HCT116 (cell line): ENCODE results near the gene MORN1. TPM values are rescaled to one million over a fixed set of nuclear protein-coding genes. Genes with fewer than 3 reads are reported as not detected.

Source experiments
- ATAC-seq: fragments of 200-7000 bp; cut with Tn5 transposase; 2 replicates; pipeline ENCODE4 v1.9.1; 2020; ENCODE audit warnings: mild to moderate bottlenecking, moderate library complexity
- BruUV-seq: library from RNA; stranded (reverse); fragments of 400-500 nt; replicated peaks from 2 replicates; lab custom pipeline; 2021; lab: Mats Ljungman, UMichigan
- CTCF ChIA-PET: fragments of 300-600 bp; sonication (Branson Sonifier 250); formaldehyde crosslinking; loops from one replicate; lab custom pipeline; 2021; ENCODE audit warnings: antibody characterized with exemption; lab: Charles Lee
- POLR2A ChIA-PET: fragments of 300-600, 350-600 bp; sonication (Branson Sonifier 250); formaldehyde crosslinking; loops from one replicate; lab custom pipeline; 2021; ENCODE audit warnings: antibody characterized with exemption; lab: Charles Lee
- RAD21 ChIA-PET, 2 experiments: fragments of 300-600 bp; sonication (Branson Sonifier 250); formaldehyde crosslinking; loops; one replicate each; lab custom pipeline; 2023; ENCODE audit warnings: low total read pairs in 2 of 2; ENCODE audit not compliant: uncharacterized antibody in 2 of 2, unreplicated experiment in 2 of 2, low non-redundant PET in 1 of 2; lab: Charles Lee
- DNase-seq: peaks from one replicate; pipeline ENCODE4 v3.0.0-alpha.2; 2010; ENCODE audit warnings: low read depth, low spot score
- H2AFZ ChIP-seq: fragments of 200-600 bp; shearing (Covaris generic), sonication (generic); 2 replicates; pipeline ENCODE4 v1.6.1; 2017; ENCODE audit warnings: low read depth, mixed run types, mixed read lengths, antibody characterized with exemption, low read length; ENCODE audit not compliant: poor library complexity, severe bottlenecking
- H3K27ac ChIP-seq: 2 replicates; pipeline ENCODE4 v1.5.1; 2012; ENCODE audit warnings: low read depth, low read length
- H3K27me3 ChIP-seq: fragments of 200-600 bp; sonication (generic); 2 replicates; pipeline ENCODE4 v1.6.1; 2016; ENCODE audit warnings: mixed run types, low read length, mixed read lengths; ENCODE audit not compliant: insufficient read depth
- H3K36me3 ChIP-seq, 2 experiments: fragments of 200-500 bp in 1 of 2; fragments of 200-600 bp in 1 of 2; sonication (Bioruptor generic) in 1 of 2; sonication (generic) in 1 of 2; 2 replicates each; pipeline versions ENCODE4 v1.5.1 to v1.6.1; 2014 to 2016; ENCODE audit warnings: low read length in 2 of 2, inconsistent platforms in 1 of 2, mixed read lengths in 1 of 2, mixed run types in 1 of 2; ENCODE audit not compliant: insufficient read depth in 2 of 2, control insufficient read depth in 1 of 2
- H3K4me1 ChIP-seq, 2 experiments: fragments of 200-600 bp in 1 of 2; sonication (generic) in 1 of 2; 2 replicates each; pipeline versions ENCODE4 v1.5.1 to v1.6.1; 2012 to 2017; ENCODE audit warnings: low read length in 2 of 2, inconsistent platforms in 1 of 2, mild to moderate bottlenecking in 1 of 2, mixed read lengths in 1 of 2, mixed run types in 1 of 2, moderate library complexity in 1 of 2; ENCODE audit not compliant: insufficient read depth in 2 of 2, control insufficient read depth in 1 of 2
- H3K4me2 ChIP-seq: fragments of 200-600 bp; sonication (generic); 2 replicates; pipeline ENCODE4 v1.6.1; 2017; ENCODE audit warnings: mixed run types, low read length, mixed read lengths
- H3K4me3 ChIP-seq, 2 experiments: fragments of 200-600 bp in 1 of 2; sonication (generic) in 1 of 2; replicated peaks in 1 of 2; 2 replicates each; pipeline ENCODE4 v1.5.1; 2011 to 2016; ENCODE audit warnings: low read length in 2 of 2, control low read depth in 1 of 2, low read depth in 1 of 2, mild to moderate bottlenecking in 1 of 2, mixed read lengths in 1 of 2, mixed run types in 1 of 2
- H3K79me2 ChIP-seq: fragments of 200-600 bp; sonication (generic); 2 replicates; pipeline ENCODE4 v1.6.1; 2017; ENCODE audit warnings: mild to moderate bottlenecking, mixed run types, low read length, moderate library complexity, mixed read lengths; ENCODE audit not compliant: insufficient read depth
- H3K9ac ChIP-seq: fragments of 200-600 bp; sonication (generic); 2 replicates; pipeline ENCODE4 v1.6.1; 2016; ENCODE audit warnings: low read length, mixed read lengths
- H3K9me2 ChIP-seq: fragments of 200-600 bp; sonication (generic), shearing (Covaris generic); 2 replicates; pipeline ENCODE4 v1.6.1; 2017; ENCODE audit warnings: mixed run types, mild to moderate bottlenecking, moderate library complexity; ENCODE audit not compliant: insufficient read depth
- H3K9me3 ChIP-seq, 2 experiments: fragments of 200-500 bp in 1 of 2; fragments of 200-600 bp in 1 of 2; sonication (Bioruptor generic) in 1 of 2; sonication (generic) in 1 of 2; 2 replicates each; pipeline ENCODE4 v1.6.1; 2014 to 2017; ENCODE audit warnings: low read length in 2 of 2, mixed read lengths in 2 of 2, inconsistent platforms in 1 of 2, low read depth in 1 of 2, mild to moderate bottlenecking in 1 of 2, mixed run types in 1 of 2, moderate library complexity in 1 of 2; ENCODE audit not compliant: control insufficient read depth in 1 of 2, insufficient read depth in 1 of 2
- H4K20me1 ChIP-seq: fragments of 200-600 bp; sonication (generic), shearing (Covaris generic); 2 replicates; pipeline ENCODE4 v1.6.1; 2017; ENCODE audit warnings: mixed run types, mild to moderate bottlenecking, moderate library complexity; ENCODE audit not compliant: insufficient read depth
- ATF3 ChIP-seq: IDR thresholded peaks from 2 replicates; pipeline ENCODE4 v1.6.1; 2012
- CEBPB ChIP-seq: IDR thresholded peaks from 2 replicates; pipeline ENCODE4 v1.6.1; 2012; ENCODE audit warnings: low read depth
- CTCF ChIP-seq, 3 experiments: fragments of 200-600 bp in 1 of 3; sonication (generic) in 1 of 3; IDR thresholded peaks in 2 of 3; conservative IDR thresholded peaks in 1 of 3; 2 replicates each; pipeline ENCODE4 v1.5.1; 2012 to 2017; ENCODE audit warnings: low read depth in 2 of 3, low read length in 2 of 3, antibody characterized with exemption in 1 of 3, borderline replicate concordance in 1 of 3, control low read depth in 1 of 3, mild to moderate bottlenecking in 1 of 3, mixed read lengths in 1 of 3, mixed run types in 1 of 3, moderate library complexity in 1 of 3; ENCODE audit not compliant: insufficient read depth in 1 of 3
- EGR1 ChIP-seq: IDR thresholded peaks from 2 replicates; pipeline ENCODE4 v1.6.1; 2012; ENCODE audit warnings: low read depth
- EZH2 ChIP-seq: fragments of 200-600 bp; sonication (generic); IDR thresholded peaks from 2 replicates; pipeline ENCODE4 v1.6.1; 2017; ENCODE audit warnings: antibody characterized with exemption, mixed run types
- EZH2phosphoT487 ChIP-seq: fragments of 200-600 bp; IDR thresholded peaks from 2 replicates; pipeline ENCODE4 v1.6.1; 2018; ENCODE audit warnings: antibody characterized with exemption, borderline replicate concordance
- JUND ChIP-seq: IDR thresholded peaks from 2 replicates; pipeline ENCODE4 v1.6.1; 2012
- MAX ChIP-seq: IDR thresholded peaks from 2 replicates; pipeline ENCODE4 v1.6.1; 2012
- SP1 ChIP-seq: IDR thresholded peaks from 2 replicates; pipeline ENCODE4 v1.6.1; 2012; ENCODE audit warnings: low read depth
- SRF ChIP-seq: IDR thresholded peaks from 2 replicates; pipeline ENCODE4 v1.6.1; 2012; ENCODE audit warnings: low read depth
- TCF7L2 ChIP-seq: IDR thresholded peaks from 2 replicates; pipeline ENCODE4 v1.7.0; 2011; ENCODE audit warnings: borderline replicate concordance, inconsistent platforms; ENCODE audit not compliant: insufficient read depth, insufficient read length; ENCODE audit errors: extremely low read depth
- YY1 ChIP-seq: IDR thresholded peaks from 2 replicates; pipeline ENCODE4 v1.6.1; 2011; ENCODE audit warnings: low read length, low read depth, moderate library complexity, mild to moderate bottlenecking; ENCODE audit not compliant: insufficient replicate concordance; ENCODE audit errors: extremely low read depth
- ZFX ChIP-seq: fragments of 450-650 bp; IDR thresholded peaks from 2 replicates; pipeline ENCODE4 v1.6.1; 2017
- ZNF274 ChIP-seq: fragments of 200-500 bp; sonication (Bioruptor generic); IDR thresholded peaks from 2 replicates; pipeline ENCODE4 v1.6.1; 2014; ENCODE audit warnings: mild to moderate bottlenecking, low read depth, low read length, inconsistent platforms
- intact Hi-C: fragments of 100-400 bp; cut with micrococcal nuclease; formaldehyde crosslinking; loops from 2 replicates; pipeline ENCODE4 v1.10.0; 2022
- total RNA-seq: library from RNA; stranded (reverse); gene quantifications from one replicate; pipeline ENCODE4 v1.2.1, GENCODE V29; 2021; ENCODE audit not compliant: unreplicated experiment

MORN1 gene
- total RNA-seq, 1 experiment from 2014 or later: 21.4 TPM

GRCh38 chr1:2320760-2321667, 70.3 kb downstream of the MORN1 start:
- Histone ChIP-seq H2AFZ (no peak overlapping the region), H3K27ac (no peak overlapping the region), H3K79me2 (no peaks in the 10 kb centered on the region), H3K9ac (no peak overlapping the region), H3K9me2 (no peaks in the 10 kb centered on the region), H3K36me3 (no peaks in the 10 kb centered on the region), H3K9me3 (no peaks in the 10 kb centered on the region), H4K20me1 (no peaks in the 10 kb centered on the region), H3K4me2 (no peak overlapping the region), H3K27me3 (peaks cover 3% of the 10 kb centered on the region; the same call in 1 of the 2 replicates)
- intact Hi-C loops: no loop called here
- ChIA-PET CTCF (no interaction called here), POLR2A (no interaction called here), RAD21 (no interaction called here)
- ATAC-seq (no peak), DNase-seq (no peak)
- BruUV-seq: no TSS peak
- TF ChIP-seq CEBPB (no peak), CTCF (IDR thresholded peaks at IDR 0.05 in 2 of 3, conservative IDR thresholded peaks at IDR 0.05 in 1 of 3; ENCODE audit: borderline replicate concordance in 1 of 3, insufficient read depth in 1 of 3, low read depth in 2 of 3, low read length in 2 of 3) (no peak), EZH2 (no peak), ZFX (no peak), TCF7L2 (no peak), ZNF274 (no peak), SP1 (no peak), MAX (no peak), JUND (no peak), ATF3 (no peak), YY1 (no peak), EZH2phosphoT487 (no peak), SRF (no peak), EGR1 (no peak)
- TF ChIP-seq, all 23 proteins: peak for 0
- Histone ChIP-seq H3K4me1 (peaks cover 0 to 9% of the 10 kb centered on the region in 2 experiments; a peak in 2 of 4 replicates), H3K4me3 (no peak overlapping the region)
